ENCODE data around the gene TMEFF2. TPM values are rescaled to one million over a fixed set of nuclear protein-coding genes. Genes with fewer than 3 reads are reported as not detected.
A peak's percentile ranks its signal among the peaks of the same experiment; 100 is the strongest.

The TMEFF2 gene
- total RNA-seq, 1 donor from 2014 or later, result 0.41 TPM

DNA sequence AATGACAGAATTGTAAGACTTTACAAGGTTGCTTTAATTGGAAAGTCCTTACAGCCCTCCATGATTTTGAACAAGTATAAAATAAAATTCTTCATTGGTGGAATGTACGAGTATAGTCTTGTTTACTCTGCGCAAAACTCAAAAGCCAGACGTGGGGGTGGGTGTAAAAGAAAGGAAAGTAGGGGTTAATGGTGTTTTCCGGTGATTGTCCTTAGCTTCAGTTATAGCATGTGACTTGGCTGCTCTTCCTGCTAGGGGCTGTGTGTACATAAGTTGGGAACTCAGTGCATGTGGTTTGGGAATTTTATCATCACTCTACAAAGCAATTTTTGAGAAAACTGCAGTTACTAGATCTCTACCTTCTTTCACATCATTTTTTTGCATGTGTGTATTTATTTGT is 265.4 kb downstream of the TMEFF2 start:
- TF ChIP-seq EZH2 (IDR thresholded peaks at IDR 0.05; ENCODE audit: insufficient read depth, low read length), result no peak
- TF ChIP-seq, protein P1, sequence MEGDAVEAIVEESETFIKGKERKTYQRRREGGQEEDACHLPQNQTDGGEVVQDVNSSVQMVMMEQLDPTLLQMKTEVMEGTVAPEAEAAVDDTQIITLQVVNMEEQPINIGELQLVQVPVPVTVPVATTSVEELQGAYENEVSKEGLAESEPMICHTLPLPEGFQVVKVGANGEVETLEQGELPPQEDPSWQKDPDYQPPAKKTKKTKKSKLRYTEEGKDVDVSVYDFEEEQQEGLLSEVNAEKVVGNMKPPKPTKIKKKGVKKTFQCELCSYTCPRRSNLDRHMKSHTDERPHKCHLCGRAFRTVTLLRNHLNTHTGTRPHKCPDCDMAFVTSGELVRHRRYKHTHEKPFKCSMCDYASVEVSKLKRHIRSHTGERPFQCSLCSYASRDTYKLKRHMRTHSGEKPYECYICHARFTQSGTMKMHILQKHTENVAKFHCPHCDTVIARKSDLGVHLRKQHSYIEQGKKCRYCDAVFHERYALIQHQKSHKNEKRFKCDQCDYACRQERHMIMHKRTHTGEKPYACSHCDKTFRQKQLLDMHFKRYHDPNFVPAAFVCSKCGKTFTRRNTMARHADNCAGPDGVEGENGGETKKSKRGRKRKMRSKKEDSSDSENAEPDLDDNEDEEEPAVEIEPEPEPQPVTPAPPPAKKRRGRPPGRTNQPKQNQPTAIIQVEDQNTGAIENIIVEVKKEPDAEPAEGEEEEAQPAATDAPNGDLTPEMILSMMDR (IDR thresholded peaks at IDR 0.05; ENCODE audit: insufficient read depth, low read depth, low read length), result no peak
- H3K36me3 Mint-ChIP-seq (ENCODE audit: low read depth, unreplicated experiment), result no peaks in the 10 kb centered on the region
- no peak for FAIRE-seq

DNA sequence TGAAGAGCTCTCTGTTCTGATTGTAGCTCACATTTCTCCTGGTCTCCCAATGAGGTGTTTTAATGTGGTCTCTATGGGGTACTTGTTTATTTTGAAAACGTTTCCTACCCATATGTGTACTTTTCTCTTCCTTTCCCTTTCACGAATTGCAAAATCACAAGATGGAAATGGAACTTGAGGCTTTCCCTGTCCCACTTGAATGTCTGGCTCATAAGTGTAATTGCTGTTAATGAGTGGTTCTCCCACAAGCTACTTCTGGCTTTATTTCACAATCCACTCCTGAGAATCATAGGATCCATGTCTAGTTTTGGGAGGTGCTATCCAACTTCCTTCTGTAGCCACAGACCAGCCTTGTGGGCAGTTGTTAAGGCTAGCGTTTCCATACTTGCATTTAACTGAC is 266.7 kb downstream of the TMEFF2 start:
- Histone ChIP-seq H4K20me1 (ENCODE audit: insufficient read depth, low read length) (no peaks in the 10 kb centered on the region), H3K9me3 (ENCODE audit: insufficient read depth, low read depth, low read length) (no peaks in the 10 kb centered on the region), H3K79me2 (ENCODE audit: insufficient read depth, low read length) (no peaks in the 10 kb centered on the region), H3K4me2 (ENCODE audit: low read length) (peak overlapping the region; percentile 36), H3K27me3 (ENCODE audit: insufficient read depth, low read length) (no peaks in the 10 kb centered on the region), H3K36me3 (ENCODE audit: insufficient read depth, low read length) (no peaks in the 10 kb centered on the region), H3K4me3 (ENCODE audit: insufficient read depth, low read depth, low read length) (no peak overlapping the region), H3K4me1 (ENCODE audit: insufficient read depth, low read length) (peaks cover 16% of the 10 kb centered on the region), H2AFZ (ENCODE audit: low read depth, low read length) (no peak overlapping the region), H3K27ac (ENCODE audit: low read depth, low read length) (no peak overlapping the region), H3K9ac (ENCODE audit: low read length) (no peak overlapping the region)
- no peaks in the 10 kb centered on the region for H3K27me3 Mint-ChIP-seq (ENCODE audit: low read depth, unreplicated experiment)
- H3K27ac Mint-ChIP-seq (ENCODE audit: unreplicated experiment), result no peak overlapping the region
- H3K36me3 Mint-ChIP-seq (ENCODE audit: low read depth, unreplicated experiment), result no peaks in the 10 kb centered on the region
- peaks cover 20% of the 10 kb centered on the region for H3K4me1 Mint-ChIP-seq (ENCODE audit: low read depth, unreplicated experiment)
- H3K4me3 Mint-ChIP-seq (ENCODE audit: unreplicated experiment), result no peak overlapping the region
- no peaks in the 10 kb centered on the region for H3K9me3 Mint-ChIP-seq (ENCODE audit: unreplicated experiment)
- peak; percentile 84 for DNase-seq (ENCODE audit: low read depth)
- no peak for TF ChIP-seq EZH2 (IDR thresholded peaks at IDR 0.05; ENCODE audit: insufficient read depth, low read length)
- TF ChIP-seq, protein P1 (IDR thresholded peaks at IDR 0.05; ENCODE audit: insufficient read depth, low read depth, low read length), result no peak
- peak; percentile 78 for FAIRE-seq

More for the DNA sequence above, 265.4 kb downstream of the TMEFF2 start:
- Mint-ChIP-seq H3K9me3 (ENCODE audit: unreplicated experiment) (no peaks in the 10 kb centered on the region), H3K4me1 (ENCODE audit: low read depth, unreplicated experiment) (peaks cover 20% of the 10 kb centered on the region), H3K27ac (ENCODE audit: unreplicated experiment) (no peak overlapping the region), H3K4me3 (ENCODE audit: unreplicated experiment) (no peak overlapping the region), H3K27me3 (ENCODE audit: low read depth, unreplicated experiment) (no peaks in the 10 kb centered on the region)
- Histone ChIP-seq H4K20me1 (ENCODE audit: insufficient read depth, low read length) (no peaks in the 10 kb centered on the region), H3K4me3 (ENCODE audit: insufficient read depth, low read depth, low read length) (no peak overlapping the region), H3K9me3 (ENCODE audit: insufficient read depth, low read depth, low read length) (no peaks in the 10 kb centered on the region), H3K36me3 (ENCODE audit: insufficient read depth, low read length) (no peaks in the 10 kb centered on the region), H3K27me3 (ENCODE audit: insufficient read depth, low read length) (no peaks in the 10 kb centered on the region), H3K4me1 (ENCODE audit: insufficient read depth, low read length) (peaks cover 12% of the 10 kb centered on the region), H2AFZ (ENCODE audit: low read depth, low read length) (no peak overlapping the region), H3K27ac (ENCODE audit: low read depth, low read length) (no peak overlapping the region), H3K4me2 (ENCODE audit: low read length) (no peak overlapping the region), H3K79me2 (ENCODE audit: insufficient read depth, low read length) (no peaks in the 10 kb centered on the region), H3K9ac (ENCODE audit: low read length) (no peak overlapping the region)
- DNase-seq (ENCODE audit: low read depth), result no peak

DNA sequence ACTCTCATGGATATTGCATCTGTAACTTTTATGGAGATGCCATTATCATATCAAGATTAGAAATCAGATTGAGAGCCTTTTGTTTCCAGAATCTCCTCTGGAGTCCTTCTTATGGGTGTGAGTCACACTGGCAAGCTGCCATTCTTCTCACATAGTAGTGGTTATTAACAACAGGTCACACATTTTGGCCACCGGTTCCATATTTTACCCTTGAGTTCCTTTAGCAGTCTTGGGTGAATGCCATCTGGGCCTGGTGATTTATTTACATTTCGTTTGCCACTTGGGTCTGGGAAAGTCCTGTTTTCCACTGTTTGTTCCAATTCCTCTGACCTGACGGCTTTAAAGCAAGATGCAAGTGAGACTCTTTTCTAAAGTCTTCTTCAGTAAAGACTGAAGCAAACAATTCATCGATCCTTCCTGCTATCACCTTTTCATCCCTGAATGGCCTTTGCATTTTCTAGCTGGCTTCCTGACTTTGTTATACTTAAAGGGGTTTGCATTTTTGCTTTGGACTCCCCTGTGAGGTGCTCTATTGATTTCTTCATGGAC is 267.3 kb downstream of the TMEFF2 start:
- Histone ChIP-seq H3K4me3 (ENCODE audit: insufficient read depth, low read depth, low read length) (no peak overlapping the region), H3K79me2 (ENCODE audit: insufficient read depth, low read length) (no peaks in the 10 kb centered on the region), H3K4me1 (ENCODE audit: insufficient read depth, low read length) (peaks cover 16% of the 10 kb centered on the region), H3K4me2 (ENCODE audit: low read length) (peak overlapping the region; percentile 36), H3K27me3 (ENCODE audit: insufficient read depth, low read length) (no peaks in the 10 kb centered on the region), H2AFZ (ENCODE audit: low read depth, low read length) (no peak overlapping the region), H4K20me1 (ENCODE audit: insufficient read depth, low read length) (no peaks in the 10 kb centered on the region), H3K9ac (ENCODE audit: low read length) (no peak overlapping the region), H3K27ac (ENCODE audit: low read depth, low read length) (no peak overlapping the region), H3K36me3 (ENCODE audit: insufficient read depth, low read length) (no peaks in the 10 kb centered on the region), H3K9me3 (ENCODE audit: insufficient read depth, low read depth, low read length) (no peaks in the 10 kb centered on the region)
- DNase-seq (ENCODE audit: low read depth) (peak; percentile 98), FAIRE-seq (peak; percentile 5)
- TF ChIP-seq, protein P1 (IDR thresholded peaks at IDR 0.05; ENCODE audit: insufficient read depth, low read depth, low read length), result no peak
- TF ChIP-seq EZH2 (IDR thresholded peaks at IDR 0.05; ENCODE audit: insufficient read depth, low read length), result no peak
- peaks cover 20% of the 10 kb centered on the region for H3K4me1 Mint-ChIP-seq (ENCODE audit: low read depth, unreplicated experiment)
- peaks cover 2% of the 10 kb centered on the region for H3K9me3 Mint-ChIP-seq (ENCODE audit: unreplicated experiment)
- no peak overlapping the region for H3K27ac Mint-ChIP-seq (ENCODE audit: unreplicated experiment)
- H3K4me3 Mint-ChIP-seq (ENCODE audit: unreplicated experiment), result no peak overlapping the region
- no peaks in the 10 kb centered on the region for H3K36me3 Mint-ChIP-seq (ENCODE audit: low read depth, unreplicated experiment)
- no peaks in the 10 kb centered on the region for H3K27me3 Mint-ChIP-seq (ENCODE audit: low read depth, unreplicated experiment)
